Activated T-helper 17 cell treated with anti-CD3 and anti-CD28 coated beads, Interleukin-2, amount 50 U/mL, for 72 hours (primary cell): ENCODE data around the gene LSM4. TPM values are rescaled to one million over a fixed set of nuclear protein-coding genes. Genes with fewer than 3 reads are reported as not detected.
"Not testable (repeated sequence)": the region's sequence is repeated elsewhere in the genome, so short reads cannot be mapped to it uniquely, and the experiment has no call there.

ENCODE experiments used
- ATAC-seq: fragments of 150-1000 bp; cut with Tn5 transposase; replicated peaks from 2 replicates; pipeline ENCODE4 v1.10.0; 2021; ENCODE audit warnings: mild to moderate bottlenecking, moderate library complexity
- H3K27ac Mint-ChIP-seq: one replicate; pipeline ENCODE4 v1.8.0; 2022; ENCODE audit warnings: mixed read lengths
- H3K27me3 Mint-ChIP-seq: one replicate; pipeline ENCODE4 v1.8.0; 2022; ENCODE audit warnings: mixed read lengths
- H3K36me3 Mint-ChIP-seq: one replicate; pipeline ENCODE4 v1.8.0; 2022; ENCODE audit warnings: low read depth, mild to moderate bottlenecking, mixed read lengths
- H3K4me1 Mint-ChIP-seq: one replicate; pipeline ENCODE4 v1.8.0; 2022; ENCODE audit warnings: mixed read lengths
- H3K4me3 Mint-ChIP-seq: one replicate; pipeline ENCODE4 v1.8.0; 2022; ENCODE audit warnings: mild to moderate bottlenecking, mixed read lengths
- H3K9me3 Mint-ChIP-seq: one replicate; pipeline ENCODE4 v1.8.0; 2022; ENCODE audit warnings: mixed read lengths
- total RNA-seq, 2 donors: library from RNA; stranded (reverse); gene quantifications; one replicate each; pipeline ENCODE4 v1.2.3, GENCODE V29; 2022

Gene LSM4
- total RNA-seq, 2 donors from 2014 or later, result 176 to 252 TPM

GRCh38 chr19:18349524-18350128, 26.8 kb upstream of the LSM4 start:
- no peaks in the 10 kb centered on the region for H3K27me3 Mint-ChIP-seq
- H3K4me1 Mint-ChIP-seq, result peaks cover 10% of the 10 kb centered on the region
- H3K9me3 Mint-ChIP-seq, result no peaks in the 10 kb centered on the region
- ATAC-seq, result no peak
- H3K36me3 Mint-ChIP-seq, result peaks cover 58% of the 10 kb centered on the region
- no peak overlapping the region for H3K4me3 Mint-ChIP-seq
- H3K27ac Mint-ChIP-seq, result no peak overlapping the region

GRCh38 chr19:18348818-18349339, 26.0 kb upstream of the LSM4 start:
- not testable (repeated sequence) for H3K27me3 Mint-ChIP-seq, H3K4me3 Mint-ChIP-seq
- H3K4me1 Mint-ChIP-seq, result peaks cover 10% of the 10 kb centered on the region

GRCh38 chr19:18348171-18348570, 25.3 kb upstream of the LSM4 start:
- Mint-ChIP-seq H3K4me1 (peaks cover 6% of the 10 kb centered on the region), H3K4me3 (no peak overlapping the region), H3K36me3 (peaks cover 67% of the 10 kb centered on the region), H3K27ac (no peak overlapping the region), H3K9me3 (no peaks in the 10 kb centered on the region), H3K27me3 (no peaks in the 10 kb centered on the region)
- ATAC-seq, result no peak

More at GRCh38 chr19:18348818-18349339, 26.0 kb upstream of the LSM4 start:
- peaks cover 65% of the 10 kb centered on the region for H3K36me3 Mint-ChIP-seq
- H3K27ac Mint-ChIP-seq, H3K9me3 Mint-ChIP-seq, ATAC-seq: not testable (repeated sequence)

GRCh38 chr19:18346091-18346490, 23.2 kb upstream of the LSM4 start:
- no peak overlapping the region for H3K4me3 Mint-ChIP-seq
- H3K36me3 Mint-ChIP-seq, result peaks cover 70% of the 10 kb centered on the region
- H3K9me3 Mint-ChIP-seq, result no peaks in the 10 kb centered on the region
- ATAC-seq, result no peak
- peaks cover 10% of the 10 kb centered on the region for H3K4me1 Mint-ChIP-seq
- H3K27ac Mint-ChIP-seq, result no peak overlapping the region
- H3K27me3 Mint-ChIP-seq, result no peaks in the 10 kb centered on the region

GRCh38 chr19:18345296-18345695, 22.4 kb upstream of the LSM4 start:
- Mint-ChIP-seq H3K27ac (no peak overlapping the region), H3K4me3 (no peak overlapping the region), H3K36me3 (peaks cover 68% of the 10 kb centered on the region), H3K9me3 (no peaks in the 10 kb centered on the region), H3K4me1 (peaks cover 11% of the 10 kb centered on the region), H3K27me3 (no peaks in the 10 kb centered on the region)
- no peak for ATAC-seq

GRCh38 chr19:18344582-18344950, 21.7 kb upstream of the LSM4 start:
- no peak for ATAC-seq
- Mint-ChIP-seq H3K36me3 (peaks cover 61% of the 10 kb centered on the region), H3K4me1 (peaks cover 14% of the 10 kb centered on the region), H3K27me3 (no peaks in the 10 kb centered on the region), H3K27ac (no peak overlapping the region), H3K9me3 (no peaks in the 10 kb centered on the region), H3K4me3 (no peak overlapping the region)

- Mint-ChIP-seq H3K4me1 (peaks cover 11% of the 10 kb centered on the region), H3K27me3 (no peaks in the 10 kb centered on the region), H3K9me3 (no peaks in the 10 kb centered on the region), H3K36me3 (peaks cover 39% of the 10 kb centered on the region), H3K4me3 (peak overlapping the region; percentile 82), H3K27ac (no peak overlapping the region)
- no peak for ATAC-seq
Observed at GRCh38 chr19:18342090-18342632, 19.3 kb upstream of the LSM4 start.

- no peaks in the 10 kb centered on the region for H3K9me3 Mint-ChIP-seq
- H3K27ac Mint-ChIP-seq, result peak overlapping the region; percentile 86
- ATAC-seq, result peak; percentile 76
- peak overlapping the region; percentile 82 for H3K4me3 Mint-ChIP-seq
- no peaks in the 10 kb centered on the region for H3K27me3 Mint-ChIP-seq
- H3K4me1 Mint-ChIP-seq, result peaks cover 10% of the 10 kb centered on the region
- H3K36me3 Mint-ChIP-seq, result peaks cover 31% of the 10 kb centered on the region
Observed at GRCh38 chr19:18340990-18341868, 18.4 kb upstream of the LSM4 start.

GRCh38 chr19:18340190-18340989, 17.5 kb upstream of the LSM4 start, which contains the start of gene PGPEP1:
Gene PGPEP1, plus strand, starts transcription at chr19:18340598. Its CDS starts 84 bp downstream, at chr19:18340682.
- Mint-ChIP-seq H3K27ac (peak within 1 kb of the TSS; percentile 86), H3K36me3 (peaks cover 25% of the 10 kb centered on the region), H3K27me3 (no peaks in the 10 kb centered on the region), H3K4me3 (peak within 1 kb of the TSS; percentile 82), H3K4me1 (peaks cover 10% of the 10 kb centered on the region), H3K9me3 (no peaks in the 10 kb centered on the region)
- ATAC-seq, result peak; percentile 83

- ATAC-seq, result no peak
- peaks cover 18% of the 10 kb centered on the region for H3K36me3 Mint-ChIP-seq
- H3K27ac Mint-ChIP-seq, result peak overlapping the region; percentile 68
- H3K27me3 Mint-ChIP-seq, result no peaks in the 10 kb centered on the region
- H3K9me3 Mint-ChIP-seq, result no peaks in the 10 kb centered on the region
- H3K4me3 Mint-ChIP-seq, result peak overlapping the region; percentile 82
- peaks cover 10% of the 10 kb centered on the region for H3K4me1 Mint-ChIP-seq
Observed at GRCh38 chr19:18339723-18340122, 16.8 kb upstream of the LSM4 start.

GRCh38 chr19:18338541-18338940, 15.7 kb upstream of the LSM4 start:
- peaks cover 7% of the 10 kb centered on the region for H3K36me3 Mint-ChIP-seq
- H3K27ac Mint-ChIP-seq, result no peak overlapping the region
- no peaks in the 10 kb centered on the region for H3K9me3 Mint-ChIP-seq
- H3K4me3 Mint-ChIP-seq, result peak overlapping the region; percentile 15
- H3K27me3 Mint-ChIP-seq, result no peaks in the 10 kb centered on the region
- peaks cover 10% of the 10 kb centered on the region for H3K4me1 Mint-ChIP-seq
- no peak for ATAC-seq

GRCh38 chr19:18336121-18336520, 13.2 kb upstream of the LSM4 start:
- no peak for ATAC-seq
- H3K9me3 Mint-ChIP-seq, result no peaks in the 10 kb centered on the region
- no peak overlapping the region for H3K27ac Mint-ChIP-seq
- H3K36me3 Mint-ChIP-seq, result no peaks in the 10 kb centered on the region
- H3K4me1 Mint-ChIP-seq, result peaks cover 6% of the 10 kb centered on the region
- H3K27me3 Mint-ChIP-seq, result no peaks in the 10 kb centered on the region
- no peak overlapping the region for H3K4me3 Mint-ChIP-seq

GRCh38 chr19:18333680-18334079, 10.8 kb upstream of the LSM4 start:
- Mint-ChIP-seq H3K9me3 (no peaks in the 10 kb centered on the region), H3K4me3 (no peak overlapping the region), H3K36me3 (no peaks in the 10 kb centered on the region), H3K27me3 (no peaks in the 10 kb centered on the region), H3K27ac (no peak overlapping the region), H3K4me1 (peaks cover 3% of the 10 kb centered on the region)
- ATAC-seq, result no peak

- no peak for ATAC-seq
- H3K4me1 Mint-ChIP-seq, result peaks cover 8% of the 10 kb centered on the region
- no peaks in the 10 kb centered on the region for H3K9me3 Mint-ChIP-seq
- no peak overlapping the region for H3K4me3 Mint-ChIP-seq
- H3K27me3 Mint-ChIP-seq, result no peaks in the 10 kb centered on the region
- H3K36me3 Mint-ChIP-seq, result no peaks in the 10 kb centered on the region
- no peak overlapping the region for H3K27ac Mint-ChIP-seq
Observed at GRCh38 chr19:18332917-18333530, 10.1 kb upstream of the LSM4 start.
